Aorta (tissue), 5 donors: ENCODE measurements around the gene KCNIP1. TPM values are rescaled to one million over a fixed set of nuclear protein-coding genes. Genes with fewer than 3 reads are reported as not detected.

Experiments
- ATAC-seq: fragments of 200-7000 bp; cut with Tn5 transposase; one replicate; pipeline ENCODE4 v1.9.1; 2022; ENCODE audit warnings: moderate library complexity; ENCODE audit not compliant: low FRiP score
- DNase-seq, 2 donors: peaks; one replicate each; pipeline ENCODE4 v3.0.0-alpha.2; 2020
- H3K27ac ChIP-seq, 2 donors: one replicate each; pipeline ENCODE4 v1.5.1; 2013; ENCODE audit warnings: low read length in 2 of 2, mild to moderate bottlenecking in 2 of 2, moderate library complexity in 2 of 2, control low read depth in 1 of 2, inconsistent platforms in 1 of 2, low read depth in 1 of 2
- H3K27me3 ChIP-seq, 2 donors: one replicate each; pipeline ENCODE4 v1.6.1; 2013; ENCODE audit warnings: control low read depth in 1 of 2, low read length in 1 of 2, mild to moderate bottlenecking in 1 of 2, moderate library complexity in 1 of 2; ENCODE audit not compliant: insufficient read depth in 2 of 2, control insufficient read depth in 1 of 2
- H3K36me3 ChIP-seq, 2 donors: one replicate each; pipeline ENCODE4 v1.6.1; 2013; ENCODE audit warnings: control low read depth in 1 of 2, low read length in 1 of 2, mild to moderate bottlenecking in 1 of 2; ENCODE audit not compliant: insufficient read depth in 2 of 2, control insufficient read depth in 1 of 2
- H3K4me1 ChIP-seq, 2 donors: one replicate each; pipeline ENCODE4 v1.6.1; 2013; ENCODE audit warnings: low read length in 2 of 2, control low read depth in 1 of 2, mild to moderate bottlenecking in 1 of 2, moderate library complexity in 1 of 2; ENCODE audit not compliant: insufficient read depth in 2 of 2, control insufficient read depth in 1 of 2
- H3K4me3 ChIP-seq, 2 donors: one replicate each; pipeline ENCODE4 v1.5.1; 2013; ENCODE audit warnings: low read length in 2 of 2, control low read depth in 1 of 2, mild to moderate bottlenecking in 1 of 2
- H3K9me3 ChIP-seq: one replicate; pipeline ENCODE4 v1.6.1; 2013; ENCODE audit warnings: mild to moderate bottlenecking, low read length; ENCODE audit not compliant: control insufficient read depth
- WGBS, 2 donors: extraction: QIAGEN DNeasy Blood & Tissue Kit; methylation state at CpG; one replicate each; pipeline ENCODE4 v1.1.7; 2013; 5-methylcytosine and 5-hydroxymethylcytosine counted together
- intact Hi-C, 2 donors: fragments of 100-400 bp; cut with DNase I; formaldehyde crosslinking; loops; one replicate each; pipeline versions ENCODE4 v1.14.2 to v1.15.0; 2022
- long read RNA-seq, 2 donors: library from polyadenylated mRNA; unstranded; transcript quantifications; one replicate each; pipeline ENCODE4 v2.0.0, GENCODE V29; 2020 to 2021
- polyA plus RNA-seq, 2 donors: library from polyadenylated mRNA; stranded (reverse); fragments of 200-250 nt; gene quantifications; one replicate each; pipeline ENCODE4 v1.2.3, GENCODE V29; 2013
- total RNA-seq, 2 donors: library from RNA; stranded (reverse); fragmentation: NEBNext Ultra II Directional; extraction: Animal tissue kit (Norgen Biotek cat#: 25700); gene quantifications; one replicate each; pipeline ENCODE4 v1.2.1, GENCODE V29; 2021
- donor health status: healthy with polysubstance abuse.
- donor health status: Bipolar disorder and iron deficiency.
- donor health status: DM: no; HTN: no; CAD: no.
- donor health status: DM: no; HTN: no; CAD: no.
- donor health status: DM: yes; HTN: yes; CAD: no.

Gene KCNIP1
- total RNA-seq (under 1 TPM in 1 of 2 donors, not detected in 1; 0.42 TPM), polyA plus RNA-seq (not detected)
- long read RNA-seq, donor 1, partial matches to known transcripts: 0 of 12 reads
- long read RNA-seq, donor 1, other reads (novel, unspliced or antisense): 12 of 12 reads
- long read RNA-seq, donor 2, partial matches to known transcripts: 0 of 5 reads
- long read RNA-seq, donor 2, other reads (novel, unspliced or antisense): 5 of 5 reads

DNA sequence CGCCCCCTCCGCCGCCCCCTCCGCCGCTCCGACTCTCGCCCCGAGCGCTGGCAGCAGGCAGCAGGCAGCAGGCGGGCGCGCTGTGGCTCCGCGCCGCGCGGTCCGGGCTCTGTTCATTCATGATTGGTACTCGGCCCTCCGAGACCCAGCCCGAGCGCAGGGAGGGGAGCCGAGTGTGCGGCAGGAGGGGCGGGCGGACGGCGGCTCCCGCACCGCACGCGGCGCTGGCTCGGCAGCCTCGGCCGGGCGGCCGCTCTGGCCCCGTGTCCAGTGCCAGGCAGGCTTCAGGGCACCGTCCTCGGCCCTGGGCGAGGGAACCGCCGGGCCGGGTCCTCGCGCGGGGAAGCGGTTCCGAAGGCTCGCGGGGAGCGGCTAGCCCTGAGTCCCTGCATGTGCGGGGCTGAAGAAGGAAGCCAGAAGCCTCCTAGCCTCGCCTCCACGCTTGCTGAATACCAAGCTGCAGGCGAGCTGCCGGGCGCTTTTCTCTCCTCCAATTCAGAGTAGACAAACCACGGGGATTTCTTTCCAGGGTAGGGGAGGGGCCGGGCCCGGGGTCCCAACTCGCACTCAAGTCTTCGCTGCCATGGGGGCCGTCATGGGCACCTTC, at the start of gene KCNIP1:
KCNIP1 (plus strand) TSS at position 31 of the 607 bp plus-strand sequence.
- Histone ChIP-seq H3K4me1 (no peaks in the 10 kb centered on the region), H3K27ac (no peak within 1 kb of the TSS), H3K9me3 (no peaks in the 10 kb centered on the region), H3K4me3 (peak within 1 kb of the TSS in 1 of 2 donors; percentile 41), H3K27me3 (no peaks in the 10 kb centered on the region), H3K36me3 (no peaks in the 10 kb centered on the region)
- ATAC-seq: no peak
- intact Hi-C loops: no loop called here
- DNase-seq: peak in 1 of 2 donors; percentile 79
- WGBS, 2 donors: 4% methylated on average over 38 to 65 of the region's 65 CpGs

DNA sequence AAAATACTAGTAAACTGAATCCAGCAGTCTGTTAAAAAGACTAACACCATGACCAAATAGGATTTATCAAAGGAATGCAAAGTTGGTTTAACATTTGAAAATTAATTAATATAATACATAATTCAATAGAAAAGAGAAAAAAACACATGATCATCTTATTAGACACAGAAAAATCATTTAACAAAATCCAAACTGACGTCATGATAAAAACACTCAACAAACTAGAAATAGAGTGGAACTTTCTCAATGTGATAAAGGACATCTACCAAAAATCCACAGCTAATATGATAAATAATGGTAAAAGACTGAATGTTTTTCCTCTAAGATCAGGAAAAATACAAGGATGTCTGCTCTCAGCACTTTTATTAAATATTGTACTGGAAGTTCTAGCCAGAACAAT, 40.4 kb upstream of the KCNIP1 start:
- no peaks in the 10 kb centered on the region for H3K27me3 ChIP-seq
- WGBS, 2 donors: 63 to 65% methylated on average over 1 of the region's 1 CpG
- no peak overlapping the region for H3K4me3 ChIP-seq
- H3K4me1 ChIP-seq: no peaks in the 10 kb centered on the region
- peaks cover 1% of the 10 kb centered on the region for H3K9me3 ChIP-seq
- intact Hi-C loops: no loop called here
- DNase-seq: no peak
- H3K36me3 ChIP-seq: no peaks in the 10 kb centered on the region
- H3K27ac ChIP-seq: no peak overlapping the region
- no peak for ATAC-seq

- Histone ChIP-seq H3K27ac (no peak overlapping the region), H3K9me3 (peaks cover 1% of the 10 kb centered on the region), H3K4me1 (no peaks in the 10 kb centered on the region), H3K36me3 (no peaks in the 10 kb centered on the region), H3K27me3 (no peaks in the 10 kb centered on the region), H3K4me3 (no peak overlapping the region)
- intact Hi-C loops: no loop called here
- ATAC-seq: no peak
- 56 to 60% methylated on average over 10 of the region's 10 CpGs for WGBS, 2 donors
- DNase-seq: no peak
Observed at GRCh38 chr5:170464280-170465127, 39.3 kb upstream of the KCNIP1 start.

DNA sequence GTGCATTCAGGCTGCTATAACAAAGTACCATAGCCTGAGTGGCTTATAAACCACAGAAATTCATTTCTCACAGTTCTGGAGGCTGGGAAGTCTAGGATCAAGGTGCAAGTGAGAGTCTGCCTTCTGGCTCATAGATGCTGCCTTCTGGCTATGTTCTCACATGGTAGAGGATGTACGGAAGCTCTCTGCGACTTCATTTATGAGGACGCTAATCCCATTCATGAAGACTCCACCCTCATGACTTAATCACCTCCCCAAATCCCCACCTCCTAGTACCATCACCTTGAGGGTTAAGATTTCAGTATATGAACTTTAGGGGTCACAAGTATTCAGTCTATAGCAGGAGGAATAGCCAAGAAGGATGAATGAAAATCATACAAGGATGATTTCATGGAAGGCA, 37.3 kb upstream of the KCNIP1 start:
- 87 to 91% methylated on average over 3 of the region's 3 CpGs for WGBS, 2 donors
- no peaks in the 10 kb centered on the region for H3K27me3 ChIP-seq
- H3K36me3 ChIP-seq: no peaks in the 10 kb centered on the region
- no peak overlapping the region for H3K4me3 ChIP-seq
- H3K27ac ChIP-seq: no peak overlapping the region
- peaks cover 1% of the 10 kb centered on the region for H3K9me3 ChIP-seq
- no peaks in the 10 kb centered on the region for H3K4me1 ChIP-seq
- ATAC-seq (no peak), DNase-seq (no peak)
- intact Hi-C loops: no loop called here

DNA sequence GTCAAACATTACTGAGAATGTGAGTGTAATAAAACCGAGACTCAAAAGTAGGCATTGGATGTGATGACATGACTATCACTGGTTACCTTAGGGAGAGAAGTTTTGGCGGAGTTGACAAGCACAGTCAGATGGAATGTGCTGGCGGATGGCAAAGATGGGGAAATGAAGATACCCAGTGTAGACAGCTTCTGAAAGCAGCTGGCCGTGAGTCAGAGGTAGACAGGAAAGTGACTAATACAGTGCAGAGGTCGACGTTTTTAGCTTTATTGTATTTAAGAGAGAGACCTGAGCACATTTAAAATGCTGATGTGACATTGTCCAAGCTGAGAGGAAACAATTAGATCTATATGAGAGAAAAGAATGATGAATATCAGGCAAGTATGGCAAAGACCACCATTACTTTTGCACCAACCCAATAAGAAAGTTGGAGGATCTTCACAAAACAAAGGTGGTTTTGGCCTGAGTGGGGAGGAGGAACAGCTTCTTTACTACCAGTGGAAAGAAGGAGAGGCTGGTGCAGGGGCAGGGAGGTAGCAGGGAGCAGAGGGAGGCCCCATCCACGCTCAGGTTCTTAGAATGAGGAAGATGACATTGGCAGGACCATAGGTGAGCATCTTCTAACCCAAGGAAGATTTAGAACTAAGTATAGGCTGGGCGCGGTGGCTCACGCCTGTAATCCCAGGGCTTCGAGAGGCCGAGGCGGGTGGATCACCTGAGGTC, 36.7 kb upstream of the KCNIP1 start:
- Histone ChIP-seq H3K27me3 (no peaks in the 10 kb centered on the region), H3K36me3 (no peaks in the 10 kb centered on the region), H3K4me3 (no peak overlapping the region), H3K4me1 (no peaks in the 10 kb centered on the region), H3K27ac (no peak overlapping the region), H3K9me3 (peaks cover 1% of the 10 kb centered on the region)
- intact Hi-C loops: no loop called here
- ATAC-seq (no peak), DNase-seq (no peak)
- WGBS, 2 donors: 76 to 77% methylated on average over 13 of the region's 13 CpGs

- no peak for ATAC-seq
- Histone ChIP-seq H3K36me3 (no peaks in the 10 kb centered on the region), H3K9me3 (peaks cover 1% of the 10 kb centered on the region), H3K4me1 (no peaks in the 10 kb centered on the region), H3K4me3 (no peak overlapping the region), H3K27ac (no peak overlapping the region), H3K27me3 (no peaks in the 10 kb centered on the region)
- no peak for DNase-seq
- intact Hi-C loops: no loop called here
- 88 to 89% methylated on average over 7 of the region's 7 CpGs for WGBS, 2 donors
Observed at GRCh38 chr5:170468633-170469285, 35.1 kb upstream of the KCNIP1 start.

- DNase-seq (no peak), ATAC-seq (no peak)
- Histone ChIP-seq H3K4me1 (no peaks in the 10 kb centered on the region), H3K27ac (no peak overlapping the region), H3K4me3 (no peak overlapping the region), H3K36me3 (no peaks in the 10 kb centered on the region), H3K27me3 (no peaks in the 10 kb centered on the region), H3K9me3 (peaks cover 1% of the 10 kb centered on the region)
- WGBS, 2 donors: 88 to 91% methylated on average over 4 of the region's 4 CpGs
- intact Hi-C loops: no loop called here
Observed at GRCh38 chr5:170469414-170469813, 34.4 kb upstream of the KCNIP1 start.

- intact Hi-C loops: no loop called here
- H3K27ac ChIP-seq: no peak overlapping the region
- H3K9me3 ChIP-seq: no peaks in the 10 kb centered on the region
- 69 to 70% methylated on average over 4 of the region's 4 CpGs for WGBS, 2 donors
- H3K27me3 ChIP-seq: no peaks in the 10 kb centered on the region
- no peak overlapping the region for H3K4me3 ChIP-seq
- H3K36me3 ChIP-seq: no peaks in the 10 kb centered on the region
- ATAC-seq (no peak), DNase-seq (no peak)
- no peaks in the 10 kb centered on the region for H3K4me1 ChIP-seq
Observed at GRCh38 chr5:170470275-170470674, 33.5 kb upstream of the KCNIP1 start.
